NCI-H774 (cell line): Measurements from ENCODE around the gene ARFGAP3.

ENCODE experiments used
- DNase-seq: peaks from one replicate; lab custom pipeline; 2025; lab: John Stamatoyannopoulos, UW

ARFGAP3 gene

DNA sequence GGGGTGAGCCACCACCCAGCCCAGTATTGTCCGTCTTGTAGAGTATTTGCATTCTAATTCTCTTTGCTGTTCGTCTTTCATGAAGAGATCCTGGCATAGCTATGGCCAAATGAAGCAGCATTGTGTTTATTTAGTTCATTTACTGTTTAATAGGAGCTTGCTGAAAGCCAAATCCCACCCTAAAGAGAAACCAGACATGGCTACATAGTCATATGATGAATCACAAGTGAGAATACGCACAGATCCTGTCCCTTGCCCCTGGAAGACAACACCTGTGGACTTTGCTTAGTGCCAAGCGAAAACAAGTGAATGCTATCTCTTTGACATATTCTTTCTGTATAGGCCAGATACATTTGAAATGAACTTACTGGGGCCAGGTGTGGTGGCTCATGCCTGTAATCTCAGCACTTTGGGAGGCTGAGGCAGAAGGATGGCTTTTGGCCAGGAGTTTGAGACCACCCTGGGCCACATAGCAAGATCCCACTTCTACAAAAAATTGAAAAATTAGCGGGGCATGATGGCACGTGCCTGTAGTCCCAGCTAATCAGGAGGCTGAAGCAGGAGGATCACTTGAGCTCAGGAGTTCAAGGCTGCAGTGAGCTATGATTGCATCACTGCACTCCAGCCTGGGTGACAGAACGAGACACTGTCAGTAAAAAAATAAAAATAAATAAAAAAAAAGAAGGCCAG is 5.1 kb upstream of the ARFGAP3 start:
- no peak for DNase-seq

DNA sequence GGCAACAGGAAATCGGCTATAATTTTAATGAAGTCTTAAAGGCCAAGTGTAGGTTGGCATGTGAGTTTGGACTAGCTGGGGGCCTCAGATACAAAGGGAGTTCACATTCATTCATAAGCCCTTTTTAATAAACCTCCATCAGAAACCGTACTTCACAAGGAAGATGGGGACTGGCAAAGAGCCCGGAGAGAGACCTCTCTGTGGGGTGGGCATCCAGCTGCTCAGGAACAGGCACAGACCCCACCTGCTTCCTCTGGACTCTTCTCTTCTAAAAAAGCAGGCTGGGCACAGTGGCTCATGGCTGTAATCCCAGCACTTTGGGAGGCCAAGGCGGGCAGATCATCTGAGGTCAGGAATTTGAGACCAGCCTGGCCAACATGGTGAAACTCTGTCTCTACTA is 3.9 kb upstream of the ARFGAP3 start:
- DNase-seq: no peak

DNA sequence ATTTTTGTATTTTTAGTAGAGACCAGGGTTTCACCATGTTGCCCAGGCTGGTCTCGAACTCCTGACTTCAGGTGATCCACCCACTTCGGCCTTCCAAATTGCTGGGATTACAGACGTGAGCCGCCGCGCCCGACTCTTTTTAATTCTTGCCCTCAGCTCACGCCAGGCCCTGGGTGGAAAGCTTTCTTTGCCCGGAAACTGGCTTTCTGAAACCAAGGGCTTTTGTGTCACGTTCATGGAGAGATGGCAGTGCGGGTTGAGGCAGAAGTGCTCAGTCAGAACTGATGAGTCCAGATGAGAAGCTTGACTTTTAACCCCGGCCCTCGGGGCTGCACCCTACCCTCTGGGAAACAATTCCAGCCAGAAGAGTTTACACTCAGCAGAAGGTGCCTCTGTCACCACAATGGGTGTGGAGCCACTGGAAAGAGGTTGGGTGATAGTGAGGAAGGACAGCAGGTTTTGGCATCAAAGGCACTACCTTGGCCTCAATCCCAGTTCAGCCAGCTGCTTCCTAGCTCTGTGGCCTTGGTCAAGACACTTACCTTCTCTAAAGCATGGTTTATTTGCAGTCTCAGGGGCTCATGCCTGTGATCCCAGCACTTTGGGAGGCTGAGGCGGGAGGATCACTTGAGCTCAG is 890 bp upstream of the ARFGAP3 start:
- no peak for DNase-seq

DNA sequence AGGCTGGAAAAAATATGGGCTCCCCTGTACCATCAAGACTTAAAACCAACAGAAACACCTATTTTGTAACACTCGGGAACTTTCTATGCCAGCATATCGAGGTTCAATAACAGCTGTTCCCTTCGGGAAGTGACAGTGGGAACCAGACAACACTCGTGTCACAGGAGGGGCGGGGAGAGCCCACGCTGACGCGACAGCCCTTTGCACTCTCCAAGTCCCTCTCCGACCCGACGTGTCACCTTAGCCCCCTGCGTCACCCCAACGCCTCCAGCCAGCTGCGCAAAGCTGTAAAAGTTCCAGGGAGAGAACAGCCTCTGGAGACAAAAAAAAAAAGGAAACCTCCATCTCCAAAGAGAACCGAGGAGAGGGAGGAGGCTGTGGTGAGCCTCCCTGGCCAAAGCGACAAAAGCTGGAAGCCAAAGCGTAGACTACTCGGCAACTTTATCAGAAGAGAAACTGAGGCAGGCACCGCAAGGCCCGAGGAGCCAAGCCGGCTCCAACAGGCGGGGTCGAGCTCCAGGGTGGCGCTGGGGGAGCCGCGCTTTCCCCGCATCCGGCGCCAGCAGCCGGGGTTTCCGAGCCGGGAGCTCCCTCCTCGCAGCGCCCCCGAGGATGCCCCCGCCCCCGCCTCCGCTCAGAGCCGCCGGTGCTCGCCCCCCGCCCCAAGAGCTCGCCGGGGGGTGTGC is 751 bp downstream of the ARFGAP3 start:
- DNase-seq: no peak

DNA sequence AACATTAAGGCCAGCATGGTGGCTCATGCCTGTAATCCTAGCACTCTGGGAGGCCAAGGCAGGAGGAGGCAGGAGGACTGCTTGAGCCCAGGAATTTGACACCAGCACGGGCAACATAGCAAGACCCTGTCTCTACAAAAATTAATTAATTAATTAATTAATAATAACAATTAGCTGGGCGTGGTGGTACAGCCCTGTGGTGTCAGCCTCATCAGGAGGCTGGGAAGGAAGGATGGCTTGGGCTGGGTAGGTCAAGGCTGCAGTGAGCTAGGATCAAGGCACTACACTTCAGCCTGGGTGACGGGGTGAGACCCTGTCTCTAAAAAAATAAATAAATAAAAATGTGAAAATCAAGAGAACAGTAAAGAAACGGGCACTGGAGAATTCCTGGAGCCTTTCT is 1.4 kb downstream of the ARFGAP3 start:
- DNase-seq: no peak

DNA sequence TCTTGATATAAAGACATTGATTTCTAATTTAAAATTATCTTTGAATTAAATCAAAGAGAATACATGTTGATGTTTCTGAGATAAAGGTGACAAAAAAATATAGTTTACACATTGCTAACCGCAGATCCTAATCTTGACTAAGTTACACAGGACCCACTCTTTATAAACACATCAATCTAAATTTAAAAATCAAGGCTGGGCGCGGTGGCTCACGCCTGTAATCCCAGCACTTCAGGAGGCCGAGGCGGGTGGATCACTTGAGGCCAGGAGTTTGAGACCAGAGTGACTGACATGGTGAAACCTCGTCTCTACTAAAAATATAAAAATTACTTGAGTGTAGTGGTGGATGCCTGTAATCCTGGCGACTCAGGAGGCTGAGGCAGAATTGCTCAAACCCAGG is 1.9 kb downstream of the ARFGAP3 start:
- DNase-seq: no peak

DNA sequence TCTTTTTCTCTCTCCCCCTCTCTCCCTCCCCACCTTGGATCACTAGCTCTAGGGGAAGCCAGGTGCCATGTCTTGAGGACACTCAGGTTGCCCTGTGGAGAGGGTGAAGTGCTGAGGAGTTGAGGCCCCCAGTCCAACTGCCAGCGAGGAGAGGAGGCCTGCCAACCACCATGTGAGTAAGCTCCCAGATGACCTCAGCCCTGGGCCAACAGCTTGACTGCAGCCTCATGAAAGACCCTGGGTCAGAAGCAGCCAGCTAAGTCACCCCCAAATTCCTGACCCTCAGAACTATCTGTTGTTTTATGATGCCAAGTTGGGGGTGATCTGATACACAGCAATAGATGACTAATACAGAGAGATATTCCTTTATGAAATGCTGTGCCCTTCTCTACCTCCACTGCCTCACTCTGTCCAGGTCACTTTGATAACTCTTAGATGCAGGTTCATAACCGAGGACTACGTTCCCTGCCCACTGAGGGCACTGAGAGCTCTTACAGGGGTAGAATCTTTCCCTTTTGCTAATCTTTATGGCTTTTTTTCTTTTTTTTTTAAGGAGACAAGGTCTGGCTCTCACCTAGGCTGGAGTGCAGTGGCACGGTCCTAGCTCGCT is 8.0 kb downstream of the ARFGAP3 start:
- no peak for DNase-seq

DNA sequence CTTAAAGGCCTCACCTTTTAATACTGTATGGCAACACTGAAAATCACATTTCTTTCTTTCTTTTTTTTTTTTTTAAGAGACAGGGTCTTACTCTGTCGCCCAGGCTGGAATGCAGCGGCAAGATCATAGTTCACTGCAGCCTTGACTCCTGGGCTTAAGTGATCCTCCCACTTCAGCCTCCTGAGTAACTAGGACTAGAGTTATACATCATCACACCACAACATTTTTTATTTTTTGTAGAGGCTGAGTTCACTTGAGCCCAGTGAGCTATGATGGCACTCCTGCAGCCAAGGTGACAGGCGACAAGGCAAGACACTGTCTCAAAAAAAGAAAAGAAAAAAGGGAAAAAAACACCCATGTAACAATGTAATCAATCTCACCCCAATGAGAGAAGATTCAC is 10.0 kb downstream of the ARFGAP3 start:
- DNase-seq: no peak

DNA sequence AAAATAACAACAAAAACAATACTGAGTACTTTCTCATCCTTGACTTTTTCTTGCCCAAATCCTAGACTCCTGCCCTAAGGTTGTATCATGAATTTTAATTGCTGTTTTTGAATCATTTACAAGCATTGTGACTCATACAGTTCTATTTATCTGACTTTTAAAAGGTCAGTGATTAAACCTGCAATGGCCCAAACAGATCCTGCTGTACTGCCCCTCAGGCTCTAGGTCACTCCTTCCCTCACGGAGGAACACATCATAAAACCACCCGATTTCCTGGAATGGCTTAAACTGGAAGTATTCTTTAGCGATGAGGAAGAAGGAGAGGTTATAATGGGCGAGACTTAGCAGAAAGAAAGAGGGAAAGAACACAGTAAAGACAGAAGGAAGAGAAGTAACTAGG is 12.3 kb downstream of the ARFGAP3 start:
- no peak for DNase-seq

DNA sequence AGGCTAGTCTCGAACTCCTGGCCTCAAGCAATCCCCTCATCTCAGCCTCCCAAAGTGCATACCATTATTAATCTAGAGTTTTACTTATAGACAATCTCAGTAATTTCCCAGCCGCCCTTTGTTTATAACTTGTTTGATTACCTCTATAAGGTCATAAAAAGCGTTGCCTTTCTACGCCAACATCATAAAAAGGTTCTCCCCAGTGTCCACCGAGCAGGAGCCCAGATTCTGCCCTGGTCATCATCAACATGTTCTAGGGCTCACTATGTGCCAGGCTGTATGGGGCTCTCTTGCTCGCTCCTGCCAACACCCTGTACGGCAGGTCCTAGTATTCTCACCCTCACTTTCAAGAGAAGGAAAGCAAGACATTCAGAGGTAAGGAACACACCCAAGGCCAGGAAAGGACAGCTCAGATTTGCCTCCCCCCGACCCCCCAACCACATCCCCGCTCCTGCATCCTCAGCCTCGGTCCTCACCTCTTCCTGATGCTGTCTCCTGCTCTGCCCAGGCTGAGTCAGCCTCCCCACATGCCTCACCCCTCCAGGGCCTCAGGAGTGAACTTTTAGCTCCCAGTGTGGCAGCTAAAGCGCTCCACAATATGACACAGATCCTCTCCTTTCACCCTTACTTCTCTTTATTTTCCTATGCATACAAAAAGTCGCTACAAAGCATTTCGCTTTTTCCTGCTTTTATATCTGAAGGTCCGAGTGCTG is 14.3 kb downstream of the ARFGAP3 start:
- no peak for DNase-seq

DNA sequence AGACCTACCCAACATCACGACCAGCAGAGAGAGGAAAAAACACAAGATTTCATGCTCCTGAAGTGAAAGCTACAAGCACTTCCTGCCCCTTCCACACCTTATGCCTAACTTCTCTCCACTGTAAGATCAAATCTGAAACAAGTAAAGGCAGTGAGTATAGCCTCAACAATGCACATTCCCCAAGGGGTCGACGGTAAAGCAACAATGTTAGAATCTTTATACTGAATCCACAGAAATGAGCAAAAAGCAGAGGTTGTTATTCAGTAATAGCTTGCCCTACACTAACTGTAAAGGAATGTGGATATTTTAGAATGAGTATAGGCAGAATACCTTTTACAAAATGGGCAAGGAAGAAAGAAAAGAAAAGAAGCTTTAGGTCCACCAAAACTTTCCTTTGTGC is 15.6 kb downstream of the ARFGAP3 start:
- no peak for DNase-seq

DNA sequence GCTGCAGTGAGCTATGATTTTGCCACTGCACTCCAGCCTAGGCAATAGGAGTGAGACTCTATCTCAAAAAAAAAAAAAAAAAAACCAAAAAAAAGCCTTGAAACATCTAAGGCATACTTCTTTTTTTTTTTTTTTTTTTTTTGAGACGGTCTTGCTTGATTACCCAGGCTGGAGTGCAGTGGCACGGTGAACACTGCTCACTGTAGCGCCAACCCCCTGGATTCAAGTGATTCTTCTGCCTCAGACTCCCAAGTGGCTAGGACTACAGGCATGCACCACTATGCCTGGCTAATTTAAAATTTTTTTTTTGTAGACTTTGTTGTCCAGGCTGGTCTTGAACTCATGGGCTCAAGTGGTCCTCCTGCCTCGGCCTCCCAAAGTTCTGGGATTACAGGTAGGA is 19.5 kb downstream of the ARFGAP3 start:
- DNase-seq: no peak

DNA sequence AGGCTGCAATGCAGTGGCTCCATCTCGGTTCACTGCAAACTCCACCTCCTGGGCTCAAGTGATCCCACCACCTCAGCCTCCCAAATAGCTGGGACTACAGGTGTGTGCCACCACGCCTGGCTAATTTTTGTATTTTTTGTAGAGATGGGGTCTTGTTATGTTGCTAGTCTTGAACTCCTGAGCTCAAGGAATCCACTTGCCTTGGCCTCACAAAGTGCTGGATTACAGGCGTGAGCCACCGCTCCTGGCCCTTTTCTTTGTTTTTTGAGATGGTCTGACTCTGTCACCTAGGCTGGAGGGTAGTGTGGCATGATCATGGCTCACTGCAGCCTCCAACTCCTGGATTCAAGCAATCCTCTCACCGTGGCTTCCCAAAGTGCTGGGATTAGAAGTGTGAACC is 21.0 kb downstream of the ARFGAP3 start:
- DNase-seq: no peak

DNA sequence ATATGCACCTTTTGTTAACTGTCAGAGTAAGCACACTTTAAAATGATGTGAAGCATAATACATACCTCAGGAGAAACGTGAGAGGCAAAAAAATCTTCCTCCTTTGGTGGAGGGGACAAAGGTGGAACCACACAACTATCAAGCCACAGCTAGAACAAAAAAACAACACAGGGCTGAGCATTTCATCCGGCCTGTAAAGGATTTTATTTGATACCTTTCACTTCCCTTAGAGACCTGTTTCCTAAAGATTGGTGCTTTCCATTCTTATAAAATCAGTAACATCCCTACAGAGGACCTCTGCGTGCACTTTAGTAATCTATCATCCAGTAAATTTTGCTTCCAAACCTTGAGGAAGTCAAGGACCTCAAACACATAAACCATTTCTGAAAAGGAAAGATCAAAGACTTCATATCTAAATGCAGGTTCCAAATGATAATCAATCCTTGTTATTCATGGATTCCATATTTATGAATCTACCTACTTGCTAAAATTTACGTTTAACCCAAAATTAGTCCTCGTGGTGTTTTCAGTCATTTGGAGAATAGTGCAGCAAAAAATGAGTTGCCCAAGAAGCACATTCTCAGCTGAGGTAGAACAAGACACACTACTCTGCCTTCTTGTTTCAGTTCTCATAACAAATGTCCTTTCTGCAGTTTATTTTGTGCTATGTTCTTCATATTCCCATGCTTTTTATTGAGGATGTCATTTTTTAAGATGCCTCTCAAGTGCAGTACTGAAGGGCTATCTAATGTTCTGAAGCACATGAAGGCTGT is 22.7 kb downstream of the ARFGAP3 start:
- no peak for DNase-seq

DNA sequence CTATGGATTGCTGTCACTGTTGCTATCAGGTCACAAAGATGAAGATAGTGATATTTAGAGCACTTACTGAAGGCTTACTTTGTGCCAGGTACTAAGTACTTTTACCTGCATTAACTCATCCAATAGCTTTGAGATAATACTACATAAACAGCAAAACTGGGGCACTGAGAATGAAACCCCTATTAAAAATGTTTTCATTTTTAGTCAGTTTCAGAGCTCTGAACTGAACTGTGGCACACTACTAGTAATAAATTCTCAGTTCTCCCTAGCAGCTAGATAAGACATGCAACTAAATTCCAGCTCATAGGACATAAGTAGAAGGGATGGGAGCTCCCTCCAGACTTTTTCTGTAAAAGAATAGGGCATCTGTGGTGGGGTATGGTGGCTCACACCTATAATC is 24.0 kb downstream of the ARFGAP3 start:
- DNase-seq: no peak

DNA sequence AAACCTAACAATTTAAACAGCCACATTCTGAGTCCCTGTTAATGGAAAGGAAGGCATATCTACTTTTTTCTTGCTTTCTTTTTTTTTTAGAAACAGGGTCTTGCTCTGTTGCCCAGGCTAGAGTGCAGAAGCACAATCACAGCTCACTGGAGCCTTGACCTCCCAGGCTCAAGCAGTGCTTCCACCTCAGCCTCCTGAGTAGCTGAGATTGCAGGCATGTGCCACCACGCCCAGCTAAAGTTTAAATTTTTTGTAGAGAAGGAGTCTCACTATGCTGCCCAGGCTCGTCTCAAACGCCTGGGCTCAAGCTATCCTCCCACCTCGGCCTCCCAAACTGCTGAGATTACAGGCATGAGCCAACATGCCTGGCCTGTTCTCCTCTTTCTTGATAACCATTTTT is 25.4 kb downstream of the ARFGAP3 start:
- no peak for DNase-seq

DNA sequence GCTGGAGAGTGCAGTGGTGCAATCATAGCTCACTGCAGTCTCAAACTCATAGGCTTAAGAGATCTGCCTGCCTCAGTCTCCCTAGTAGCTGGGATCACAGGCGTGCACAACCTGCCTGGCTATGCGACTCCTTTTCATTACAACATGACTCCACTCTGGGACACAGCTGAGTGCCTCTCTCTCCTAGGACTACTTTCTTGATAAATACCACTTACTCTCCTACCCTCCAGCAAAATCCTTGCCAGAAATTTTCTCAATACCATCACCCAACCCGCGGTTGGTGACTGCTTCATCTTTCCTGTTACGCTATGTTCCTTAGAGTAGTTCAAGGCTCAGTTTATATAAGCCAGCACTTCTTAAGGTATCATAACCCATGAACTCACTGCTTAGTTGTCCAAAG is 26.9 kb downstream of the ARFGAP3 start:
- no peak for DNase-seq

DNA sequence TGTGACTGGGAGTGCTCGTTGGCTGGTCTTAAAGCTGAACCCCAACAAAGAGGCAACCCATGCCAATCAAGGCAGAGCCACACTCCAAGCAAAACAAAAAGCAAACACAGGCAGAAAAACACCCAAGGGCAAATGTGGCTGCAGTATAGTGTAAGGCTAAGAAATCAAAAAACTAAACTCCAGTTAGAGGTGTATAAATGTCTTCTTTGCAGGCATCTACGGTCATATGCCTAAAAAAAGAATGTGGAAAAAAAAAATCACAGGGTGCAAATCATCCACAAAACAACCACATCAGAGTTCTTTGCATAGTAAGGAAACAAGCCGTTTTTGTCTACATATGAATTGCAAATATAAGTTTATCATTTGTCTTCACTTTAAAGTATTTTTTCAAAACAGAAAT is 27.8 kb downstream of the ARFGAP3 start:
- DNase-seq: no peak

DNA sequence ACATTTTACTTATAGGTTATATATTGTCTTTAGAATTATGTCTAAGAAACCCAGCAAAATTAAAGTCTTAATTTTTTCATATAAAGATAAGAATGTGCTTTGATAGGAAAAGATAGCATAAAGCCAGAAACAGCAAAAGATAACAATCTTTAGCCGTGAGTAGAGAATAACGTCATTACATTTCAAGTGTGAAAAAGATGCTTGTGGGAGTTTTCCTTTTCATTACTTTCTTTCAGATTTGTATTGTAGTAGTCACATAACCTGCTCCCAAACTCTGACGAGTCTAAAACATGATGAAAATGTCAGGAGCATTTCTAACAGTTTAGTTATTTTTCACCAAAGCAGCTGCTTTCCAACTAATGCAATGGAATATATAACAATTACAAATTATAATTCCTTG is 31.3 kb downstream of the ARFGAP3 start:
- DNase-seq: no peak

DNA sequence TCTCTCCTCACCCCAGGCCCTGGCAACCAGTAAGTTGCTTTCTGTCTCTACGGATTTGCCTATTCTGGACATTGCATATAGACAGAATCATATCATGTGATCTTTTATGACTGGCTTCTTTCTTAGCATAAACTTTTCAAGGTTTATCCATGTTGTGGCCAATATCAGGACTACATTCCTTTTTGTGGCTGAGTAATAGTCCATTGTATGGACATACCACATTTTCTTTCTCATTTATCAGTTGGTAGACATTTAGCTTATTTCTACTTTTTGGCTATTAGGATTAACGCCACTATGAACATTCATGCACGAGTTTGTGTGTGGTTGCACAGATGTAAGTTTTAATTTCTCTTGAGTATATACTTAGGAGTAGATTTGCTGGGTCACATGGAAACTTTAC is 35.7 kb downstream of the ARFGAP3 start:
- DNase-seq: no peak

DNA sequence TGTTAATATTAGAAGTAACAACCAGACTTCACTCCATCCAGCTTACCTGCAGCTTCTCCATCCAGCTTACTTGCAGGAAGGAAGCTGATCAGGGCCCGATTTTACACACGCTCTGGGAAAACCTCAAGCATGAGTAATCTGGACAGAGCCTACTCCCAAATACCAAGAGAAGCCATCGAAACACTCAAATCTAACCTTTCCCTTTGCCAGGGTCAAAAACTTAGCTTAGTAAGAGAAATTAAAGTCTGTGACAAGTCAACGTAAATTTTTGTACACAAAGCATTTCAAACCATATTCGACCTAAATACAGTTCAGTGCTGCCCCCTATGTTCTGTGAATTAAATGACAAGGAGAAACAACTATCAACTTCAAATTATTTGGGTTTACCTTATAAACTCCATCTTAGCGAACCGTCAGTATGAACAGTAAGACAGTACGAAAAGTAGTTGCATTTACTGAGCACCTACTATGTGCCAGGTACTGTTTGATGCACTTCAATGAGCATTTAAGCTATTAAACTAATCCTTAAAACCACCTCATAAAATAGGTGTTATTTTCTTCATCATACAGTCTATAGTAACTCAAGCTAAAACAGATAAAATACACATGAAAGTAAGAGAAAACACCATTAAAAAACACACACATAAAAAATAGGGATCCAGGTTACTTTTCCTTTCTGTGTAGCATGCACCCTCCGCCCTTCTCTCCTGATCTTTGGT is 36.9 kb downstream of the ARFGAP3 start:
- DNase-seq: no peak
